ENCODE results near the gene PRDM16. TPM values are rescaled to one million over a fixed set of nuclear protein-coding genes. Genes with fewer than 3 reads are reported as not detected.

PRDM16 gene
- total RNA-seq, 1 experiment from 2014 or later = 1.6 TPM

DNA sequence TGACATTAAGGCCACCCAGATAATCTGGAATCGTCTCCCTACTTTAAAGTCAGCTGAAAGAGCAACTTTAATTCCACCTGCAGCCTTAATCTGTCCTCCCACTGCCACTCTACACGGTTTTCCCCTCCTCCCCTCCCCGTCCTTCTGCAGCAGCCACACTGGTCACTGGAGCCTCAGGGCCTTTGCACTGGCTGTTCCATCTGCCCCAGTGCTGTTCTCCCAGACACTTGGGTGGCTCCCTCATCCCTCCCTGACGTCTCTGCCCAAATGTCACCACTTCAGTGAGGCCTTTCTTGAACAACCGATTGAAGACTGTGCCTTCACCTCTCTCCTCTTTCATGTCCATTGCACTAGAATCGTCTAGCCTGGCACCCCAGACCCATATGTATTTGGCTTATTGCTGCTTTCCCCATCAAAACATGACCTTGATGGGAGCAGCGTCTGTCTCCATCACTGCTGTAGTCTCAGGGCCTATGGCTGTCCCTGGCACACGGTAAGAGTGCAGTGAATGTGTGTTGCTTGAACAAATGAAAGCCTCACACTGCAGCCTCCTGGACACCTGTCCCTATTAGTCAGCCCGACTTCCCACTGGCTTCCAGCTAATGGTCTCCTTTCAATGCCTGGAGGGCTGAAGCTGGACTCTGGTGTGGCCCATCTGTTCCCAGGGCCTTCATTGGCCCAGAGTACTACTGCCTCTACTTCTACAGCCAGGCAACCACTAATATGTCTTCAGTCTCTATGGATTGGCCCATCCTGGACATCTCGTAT is 10.6 kb upstream of the PRDM16 start:
- TF ChIP-seq ZBTB21 (CRISPR knock-in tag; IDR thresholded peaks at IDR 0.05; ENCODE audit: borderline replicate concordance) (no peak), USF2 (CRISPR knock-in tag; IDR thresholded peaks at IDR 0.05) (no peak)
- DNase-seq (ENCODE audit: low spot score) (no peak), ATAC-seq (no peak)
- Mint-ChIP-seq H3K4me3 (no peak overlapping the region), H3K36me3 (no peaks in the 10 kb centered on the region), H3K27me3 (ENCODE audit: low read depth) (peaks cover 67% of the 10 kb centered on the region), H3K4me1 (peaks cover 7% of the 10 kb centered on the region; the same call in 1 of the 2 replicates), H3K9me3 (0 out of 2 replicates have a peak, but pooled peaks cover 5% of the 10 kb centered on the region), H3K27ac (no peak overlapping the region)
- ChIA-PET POLR2A (no interaction called here), CTCF (no interaction called here)

DNA sequence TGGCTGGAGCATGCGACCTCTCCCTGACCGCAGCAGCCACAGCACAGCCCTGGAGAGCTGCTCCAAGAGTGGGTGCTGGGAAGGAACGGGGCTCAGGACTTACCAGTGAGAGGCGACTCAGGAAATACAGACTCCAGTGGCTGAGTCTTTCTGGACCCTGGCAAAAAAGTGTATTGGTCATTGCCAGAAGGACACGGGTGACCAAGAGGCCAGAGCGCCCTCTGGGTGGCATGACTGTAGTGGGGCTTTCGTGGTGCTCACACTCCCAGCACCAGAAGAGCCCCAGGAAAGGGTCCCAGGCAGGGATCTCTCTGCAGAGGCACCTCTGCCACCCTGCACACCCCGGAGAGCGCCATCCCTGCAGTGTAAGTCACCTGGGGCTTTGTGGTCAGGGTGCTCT is 8.9 kb upstream of the PRDM16 start:
- Mint-ChIP-seq H3K9me3 (0 out of 2 replicates have a peak, but pooled peaks cover 5% of the 10 kb centered on the region), H3K4me3 (no peak overlapping the region), H3K4me1 (peaks cover 7% of the 10 kb centered on the region; the same call in 1 of the 2 replicates), H3K27me3 (ENCODE audit: low read depth) (peaks cover 77% of the 10 kb centered on the region), H3K27ac (no peak overlapping the region), H3K36me3 (no peaks in the 10 kb centered on the region)
- TF ChIP-seq NFE2L1 (CRISPR knock-in tag; IDR thresholded peaks at IDR 0.05) = no peak
- TF ChIP-seq CBFB (CRISPR knock-in tag; IDR thresholded peaks at IDR 0.05; ENCODE audit: low read depth) = no peak
- TF ChIP-seq RELA (CRISPR knock-in tag; IDR thresholded peaks at IDR 0.05; ENCODE audit: borderline replicate concordance) = no peak
- TF ChIP-seq ATF1 (CRISPR knock-in tag; IDR thresholded peaks at IDR 0.05) = no peak
- TF ChIP-seq ZNF281 (CRISPR knock-in tag; IDR thresholded peaks at IDR 0.05) = no peak
- no peak for TF ChIP-seq GTF2I (CRISPR knock-in tag; conservative IDR thresholded peaks at IDR 0.05)
- no peak for TF ChIP-seq ZNF396 (CRISPR knock-in tag; IDR thresholded peaks at IDR 0.05; ENCODE audit: borderline replicate concordance)
- TF ChIP-seq ATF3 (CRISPR knock-in tag; conservative IDR thresholded peaks at IDR 0.05) = no peak
- TF ChIP-seq PREB (CRISPR knock-in tag; IDR thresholded peaks at IDR 0.05; ENCODE audit: borderline replicate concordance) = no peak
- no peak for TF ChIP-seq ZMAT4 (CRISPR knock-in tag; IDR thresholded peaks at IDR 0.05)
- TF ChIP-seq ZNF423 (CRISPR knock-in tag; IDR thresholded peaks at IDR 0.05) = no peak
- no peak for TF ChIP-seq KAT7 (CRISPR knock-in tag; IDR thresholded peaks at IDR 0.05; ENCODE audit: borderline replicate concordance)
- ATAC-seq = no peak
- POLR2A ChIA-PET = no interaction called here
- DNase-seq (ENCODE audit: low spot score) = no peak
- CTCF ChIA-PET = interaction anchor here (2.8 kb wide), 1 partner anchor 47 kb away, joined by 11 read pairs; no protein-coding TSS in a partner anchor
